Measurements from ENCODE around the gene BMAL1. TPM values are rescaled to one million over a fixed set of nuclear protein-coding genes. Genes with fewer than 3 reads are reported as not detected.

BMAL1 gene
- total and polyA plus RNA-seq, 2 of the 8 experiments (the other 6 are each of a cell fraction or from before 2014, with no cell fraction given), result 6.8 to 6.9 TPM

DNA sequence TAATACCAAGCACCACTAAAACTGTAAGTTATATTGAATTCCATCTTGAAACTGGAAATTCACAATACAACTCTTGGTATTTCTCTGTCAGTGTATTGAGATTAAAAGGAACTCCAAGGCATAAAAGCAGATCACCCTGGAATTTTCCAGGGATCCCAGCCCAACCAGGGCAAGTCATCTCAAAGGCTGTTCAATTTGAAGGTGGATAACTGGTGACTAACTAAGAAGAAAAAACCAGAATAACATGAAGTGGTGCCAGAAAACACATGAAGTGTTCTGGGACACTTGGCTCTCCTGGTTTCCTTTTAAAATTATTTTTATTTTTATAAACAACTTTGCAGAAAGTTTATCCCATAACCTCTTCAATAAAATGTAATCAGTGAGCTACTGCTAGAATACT lies 7.8 kb upstream of the BMAL1 start (continued):
- TF ChIP-seq EP300 (IDR thresholded peaks at IDR 0.05; ENCODE audit: borderline replicate concordance in 1 of 2, low read depth in 2 of 2, low read length in 2 of 2) (no peak), BRCA1 (IDR thresholded peaks at IDR 0.05; ENCODE audit: low read depth, low read length) (no peak), TEAD4 (IDR thresholded peaks at IDR 0.05; ENCODE audit: low read depth, low read length) (no peak)
- TF ChIP-seq, protein P1, sequence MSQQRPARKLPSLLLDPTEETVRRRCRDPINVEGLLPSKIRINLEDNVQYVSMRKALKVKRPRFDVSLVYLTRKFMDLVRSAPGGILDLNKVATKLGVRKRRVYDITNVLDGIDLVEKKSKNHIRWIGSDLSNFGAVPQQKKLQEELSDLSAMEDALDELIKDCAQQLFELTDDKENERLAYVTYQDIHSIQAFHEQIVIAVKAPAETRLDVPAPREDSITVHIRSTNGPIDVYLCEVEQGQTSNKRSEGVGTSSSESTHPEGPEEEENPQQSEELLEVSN (IDR thresholded peaks at IDR 0.05), result no peak

All from H1 (cell line).